Trophoblast cell (in vitro differentiated cells and primary cell): ENCODE measurements around the gene RBM19.

Source experiments
- DNase-seq, 2 donors: peaks; one replicate each; pipeline ENCODE4 v3.0.0-alpha.2; 2016
- H2AFZ ChIP-seq: 2 replicates; pipeline ENCODE4 v1.6.1; 2013; ENCODE audit warnings: low read length, moderate library complexity, mild to moderate bottlenecking; ENCODE audit not compliant: insufficient read depth, poor library complexity
- H2AK5ac ChIP-seq: 2 replicates; pipeline ENCODE4 v1.6.1; 2013; ENCODE audit warnings: mild to moderate bottlenecking, low read length
- H2BK120ac ChIP-seq: 2 replicates; pipeline ENCODE4 v1.6.1; 2013; ENCODE audit warnings: low read length, mild to moderate bottlenecking, moderate library complexity; ENCODE audit not compliant: insufficient read depth, poor library complexity
- H2BK12ac ChIP-seq: 2 replicates; pipeline ENCODE4 v1.6.1; 2013; ENCODE audit warnings: mild to moderate bottlenecking, low read length, moderate library complexity
- H2BK5ac ChIP-seq: 2 replicates; pipeline ENCODE4 v1.6.1; 2013; ENCODE audit warnings: low read length, low read depth, moderate library complexity, mild to moderate bottlenecking; ENCODE audit not compliant: poor library complexity
- H3K14ac ChIP-seq: 2 replicates; pipeline ENCODE4 v1.6.1; 2013; ENCODE audit warnings: mild to moderate bottlenecking, low read length
- H3K18ac ChIP-seq: 2 replicates; pipeline ENCODE4 v1.6.1; 2013; ENCODE audit warnings: mild to moderate bottlenecking, low read length
- H3K23ac ChIP-seq: 2 replicates; pipeline ENCODE4 v1.6.1; 2013; ENCODE audit warnings: low read length
- H3K27ac ChIP-seq: 2 replicates; pipeline ENCODE4 v1.5.1; 2013; ENCODE audit warnings: low read depth, mild to moderate bottlenecking, inconsistent platforms, low read length, moderate library complexity
- H3K27me3 ChIP-seq: 2 replicates; pipeline ENCODE4 v1.6.1; 2013; ENCODE audit warnings: inconsistent platforms, mild to moderate bottlenecking, low read length, moderate library complexity; ENCODE audit not compliant: insufficient read depth
- H3K36me3 ChIP-seq, 2 experiments: 1 replicate in 1 of 2; 2 replicates in 1 of 2; pipeline ENCODE4 v1.6.1; 2013; ENCODE audit warnings: low read length in 2 of 2, mild to moderate bottlenecking in 2 of 2, moderate library complexity in 1 of 2; ENCODE audit not compliant: insufficient read depth in 2 of 2, control insufficient read depth in 1 of 2
- H3K4ac ChIP-seq: 2 replicates; pipeline ENCODE4 v1.6.1; 2013; ENCODE audit warnings: low read depth, mild to moderate bottlenecking, low read length, moderate library complexity
- H3K4me1 ChIP-seq, 2 experiments: 1 replicate in 1 of 2; 2 replicates in 1 of 2; pipeline ENCODE4 v1.6.1; 2013; ENCODE audit warnings: low read length in 2 of 2, mild to moderate bottlenecking in 2 of 2, moderate library complexity in 1 of 2; ENCODE audit not compliant: insufficient read depth in 2 of 2, control insufficient read depth in 1 of 2
- H3K4me2 ChIP-seq: 2 replicates; pipeline ENCODE4 v1.6.1; 2013; ENCODE audit warnings: inconsistent platforms, mild to moderate bottlenecking, low read length, moderate library complexity
- H3K4me3 ChIP-seq: 2 replicates; pipeline ENCODE4 v1.5.1; 2013; ENCODE audit warnings: mild to moderate bottlenecking, low read depth, low read length, inconsistent platforms
- H3K79me1 ChIP-seq: one replicate; pipeline ENCODE4 v1.6.1; 2013; ENCODE audit warnings: low read length
- H3K79me2 ChIP-seq: 2 replicates; pipeline ENCODE4 v1.6.1; 2013; ENCODE audit warnings: low read length, mild to moderate bottlenecking; ENCODE audit not compliant: control insufficient read depth, insufficient read depth, poor library complexity
- H3K9ac ChIP-seq: 2 replicates; pipeline ENCODE4 v1.6.1; 2013; ENCODE audit warnings: mild to moderate bottlenecking, low read length
- H3K9me3 ChIP-seq: 2 replicates; pipeline ENCODE4 v1.6.1; 2013; ENCODE audit warnings: low read depth, mild to moderate bottlenecking, control low read depth, inconsistent platforms, low read length; ENCODE audit not compliant: insufficient read depth
- H4K12ac ChIP-seq: 2 replicates; pipeline ENCODE4 v1.6.1; 2013; ENCODE audit warnings: low read depth, mild to moderate bottlenecking, low read length, moderate library complexity
- H4K8ac ChIP-seq: 2 replicates; pipeline ENCODE4 v1.6.1; 2013; ENCODE audit warnings: low read depth, mild to moderate bottlenecking, low read length, moderate library complexity
- H4K91ac ChIP-seq: one replicate; pipeline ENCODE4 v1.6.1; 2013; ENCODE audit warnings: low read depth, mild to moderate bottlenecking, low read length, moderate library complexity
- WGBS: extraction: QIAGEN DNeasy Blood & Tissue Kit; methylation state at CpG from one replicate; pipeline ENCODE4 v1.1.7; 2013; ENCODE audit warnings: missing lambda C conversion rate; ENCODE audit not compliant: insufficient read length, insufficient coverage; ENCODE audit errors: extremely low coverage; 5-methylcytosine and 5-hydroxymethylcytosine counted together

The RBM19 gene

DNA sequence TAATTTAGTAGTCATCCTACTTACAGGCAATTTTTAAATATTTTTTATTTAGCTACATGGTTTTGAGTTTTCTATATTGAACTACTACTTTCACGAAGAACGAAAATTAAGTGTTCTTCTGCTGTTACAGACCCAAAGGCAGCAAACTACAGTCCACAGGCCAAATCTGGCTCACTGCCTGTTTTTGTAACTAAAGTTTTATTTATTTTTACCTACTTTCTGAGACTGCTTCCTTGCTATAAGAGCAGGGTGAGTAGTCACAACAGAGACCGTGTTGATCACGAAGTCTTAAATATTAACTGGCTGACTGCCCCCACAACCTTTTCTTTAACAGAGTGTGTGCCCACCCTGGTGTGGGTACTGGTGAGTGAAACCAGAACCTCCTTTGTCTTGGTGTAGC is 11.6 kb downstream of the RBM19 start:
- no peak overlapping the region for H3K4me3 ChIP-seq
- no CpG with 5 or more reads among the region's 4 CpGs for WGBS
- no peak overlapping the region for H4K91ac ChIP-seq
- H3K27me3 ChIP-seq, result no peaks in the 10 kb centered on the region
- no peaks in the 10 kb centered on the region for H3K4me1 ChIP-seq
- no peak overlapping the region for H4K8ac ChIP-seq
- H3K79me1 ChIP-seq, result no peaks in the 10 kb centered on the region
- no peak overlapping the region for H3K27ac ChIP-seq
- H3K79me2 ChIP-seq, result no peaks in the 10 kb centered on the region
- H3K4me2 ChIP-seq, result no peak overlapping the region
- H3K9me3 ChIP-seq, result no peaks in the 10 kb centered on the region
- H3K14ac ChIP-seq, result no peak overlapping the region
- no peak overlapping the region for H3K23ac ChIP-seq
- no peak overlapping the region for H2BK5ac ChIP-seq
- H3K18ac ChIP-seq, result no peak overlapping the region
- no peak for DNase-seq
- H2BK12ac ChIP-seq, result no peak overlapping the region
- no peak overlapping the region for H4K12ac ChIP-seq
- H3K9ac ChIP-seq, result no peak overlapping the region
- H2AK5ac ChIP-seq, result no peak overlapping the region
- H3K36me3 ChIP-seq, result peaks cover 34 to 58% of the 10 kb centered on the region in 2 experiments
- no peak overlapping the region for H3K4ac ChIP-seq
- H2AFZ ChIP-seq, result no peak overlapping the region
- no peak overlapping the region for H2BK120ac ChIP-seq

DNA sequence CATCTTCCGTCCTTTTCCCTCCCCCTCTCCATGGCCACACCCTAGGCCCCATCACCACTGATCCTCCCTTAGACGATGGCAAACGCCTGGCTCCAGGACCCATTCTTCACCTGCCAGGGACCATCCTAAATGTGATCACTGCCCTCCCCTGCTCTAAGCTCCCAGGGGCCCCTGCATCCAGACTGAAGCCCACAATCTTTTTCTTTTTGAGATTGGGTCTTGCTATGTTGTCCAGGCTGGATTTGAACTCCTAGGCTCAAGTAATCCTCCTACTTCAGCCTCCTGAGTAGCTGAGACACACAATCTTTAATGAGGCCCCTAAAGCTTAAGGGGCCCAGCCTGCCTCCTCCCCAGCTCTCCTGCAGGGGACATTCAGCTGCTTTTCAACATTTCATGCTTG is 15.3 kb downstream of the RBM19 start:
- H4K8ac ChIP-seq, result no peak overlapping the region
- H3K36me3 ChIP-seq, result peaks cover 39 to 64% of the 10 kb centered on the region in 2 experiments
- no peaks in the 10 kb centered on the region for H3K79me1 ChIP-seq
- H4K12ac ChIP-seq, result no peak overlapping the region
- H4K91ac ChIP-seq, result no peak overlapping the region
- no peak overlapping the region for H3K4me2 ChIP-seq
- H2BK12ac ChIP-seq, result no peak overlapping the region
- H3K4me3 ChIP-seq, result no peak overlapping the region
- no peak overlapping the region for H3K27ac ChIP-seq
- no peak overlapping the region for H2BK120ac ChIP-seq
- no peaks in the 10 kb centered on the region for H3K27me3 ChIP-seq
- H3K23ac ChIP-seq, result no peak overlapping the region
- H3K18ac ChIP-seq, result no peak overlapping the region
- DNase-seq, result no peak
- H2AFZ ChIP-seq, result no peak overlapping the region
- no peak overlapping the region for H3K9ac ChIP-seq
- no peak overlapping the region for H3K14ac ChIP-seq
- no peaks in the 10 kb centered on the region for H3K79me2 ChIP-seq
- no peak overlapping the region for H2BK5ac ChIP-seq
- WGBS, result 100% methylated on average over 1 of the region's 3 CpGs
- no peaks in the 10 kb centered on the region for H3K4me1 ChIP-seq
- H2AK5ac ChIP-seq, result no peak overlapping the region
- H3K9me3 ChIP-seq, result no peaks in the 10 kb centered on the region
- H3K4ac ChIP-seq, result no peak overlapping the region

DNA sequence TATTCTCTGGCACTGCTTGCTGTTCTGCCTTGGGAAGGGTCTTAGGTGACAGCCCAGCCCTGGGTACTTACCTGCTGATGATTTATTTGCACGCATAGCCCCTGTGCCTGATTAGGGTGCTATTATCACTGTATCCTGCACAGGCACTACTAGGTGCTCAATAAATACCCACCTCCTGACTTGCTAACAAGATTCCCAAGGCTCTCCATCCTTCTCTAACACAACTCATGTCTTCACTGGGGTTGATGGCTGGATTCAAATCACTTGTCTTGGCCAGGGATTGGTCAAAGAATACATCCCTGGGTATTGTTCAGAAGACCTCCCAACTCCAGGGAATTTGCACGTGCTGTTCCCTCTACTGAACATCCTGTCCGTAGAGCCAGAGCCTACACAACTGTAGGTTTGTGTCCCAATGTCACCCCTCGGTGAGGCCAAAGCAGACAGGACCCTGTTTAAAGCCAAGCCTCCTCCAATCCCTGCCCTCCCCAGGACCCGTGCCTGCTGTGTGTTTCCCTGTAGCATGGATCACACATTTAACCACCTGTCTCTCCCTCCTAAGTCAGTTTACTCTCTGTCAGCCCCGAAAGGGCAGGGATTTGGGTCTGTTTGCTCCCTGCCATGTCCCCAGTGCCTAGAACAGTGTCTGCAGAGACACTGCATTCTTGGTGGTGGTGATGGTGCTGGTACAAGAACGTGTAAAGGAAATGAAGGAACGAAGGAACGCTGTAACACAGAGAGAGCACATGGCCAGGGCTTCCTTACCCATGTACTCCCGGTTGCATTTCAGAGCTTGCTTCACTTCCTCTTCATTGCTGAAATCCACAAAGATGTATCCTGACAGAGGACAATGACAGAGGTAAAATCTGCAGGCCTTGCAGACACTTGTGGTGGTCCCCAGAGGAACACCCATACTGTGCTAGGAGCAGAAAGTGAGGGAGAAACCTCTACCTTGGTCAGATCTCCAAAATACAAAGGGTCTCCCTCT is 16.5 kb downstream of the RBM19 start:
- Histone ChIP-seq H3K18ac (no peak overlapping the region), H3K14ac (no peak overlapping the region), H3K9me3 (peaks cover 2% of the 10 kb centered on the region), H3K27ac (no peak overlapping the region), H4K8ac (no peak overlapping the region), H3K4ac (no peak overlapping the region), H3K9ac (peak overlapping the region; percentile 20), H3K36me3 (peaks cover 35 to 61% of the 10 kb centered on the region in 2 experiments), H3K79me1 (no peaks in the 10 kb centered on the region), H3K27me3 (no peaks in the 10 kb centered on the region), H3K4me2 (no peak overlapping the region), H4K91ac (no peak overlapping the region), H3K4me1 (no peaks in the 10 kb centered on the region), H2AFZ (no peak overlapping the region), H4K12ac (no peak overlapping the region), H2BK5ac (no peak overlapping the region), H3K23ac (no peak overlapping the region), H2BK12ac (no peak overlapping the region), H3K79me2 (no peaks in the 10 kb centered on the region), H2BK120ac (no peak overlapping the region), H3K4me3 (peak overlapping the region; percentile 11), H2AK5ac (no peak overlapping the region)
- no CpG with 5 or more reads among the region's 10 CpGs for WGBS
- DNase-seq, result no peak

DNA sequence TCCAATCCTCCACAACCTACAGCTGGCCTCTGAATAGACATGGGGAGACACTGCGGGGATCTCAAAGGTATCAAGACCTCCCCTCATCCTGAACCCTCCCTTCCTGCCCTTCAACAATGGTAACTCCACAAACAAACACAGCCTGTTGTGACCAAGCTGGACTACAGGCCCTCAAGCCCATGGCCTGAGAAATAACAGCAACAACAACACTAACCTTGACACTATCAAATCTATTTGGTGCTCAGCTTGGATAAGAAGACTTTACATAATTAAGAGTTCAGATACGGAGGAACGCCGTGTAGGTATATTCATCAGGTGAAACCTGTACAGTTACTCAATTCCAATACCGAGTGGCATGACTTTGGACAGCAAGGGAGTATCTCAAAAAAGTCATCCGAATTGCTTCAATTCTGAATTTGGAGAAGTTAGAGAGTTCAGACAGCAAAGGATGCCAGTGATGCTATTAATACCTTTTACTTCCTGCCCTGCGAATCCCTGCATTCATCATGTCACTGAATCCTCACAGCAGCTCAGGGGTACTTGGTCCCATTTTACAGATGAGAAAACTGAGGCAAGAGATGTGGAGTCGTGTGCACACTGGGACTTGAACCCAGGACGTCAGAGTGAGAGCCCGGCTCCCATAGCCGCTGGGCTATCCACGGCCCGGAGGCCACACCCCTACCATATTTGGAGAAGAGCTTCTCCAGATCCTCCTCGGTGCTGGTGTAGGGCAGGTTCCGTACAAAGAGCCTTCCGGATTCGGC is 17.8 kb downstream of the RBM19 start:
- Histone ChIP-seq H3K9ac (no peak overlapping the region), H3K14ac (no peak overlapping the region), H4K12ac (no peak overlapping the region), H2BK5ac (no peak overlapping the region), H2BK12ac (no peak overlapping the region), H3K4ac (no peak overlapping the region), H3K79me2 (no peaks in the 10 kb centered on the region), H3K27me3 (no peaks in the 10 kb centered on the region), H3K36me3 (peaks cover 35 to 59% of the 10 kb centered on the region in 2 experiments), H4K8ac (no peak overlapping the region), H3K9me3 (peaks cover 2% of the 10 kb centered on the region), H3K4me1 (no peaks in the 10 kb centered on the region), H2AFZ (no peak overlapping the region), H2AK5ac (no peak overlapping the region), H3K4me3 (no peak overlapping the region), H3K4me2 (no peak overlapping the region), H3K23ac (no peak overlapping the region), H3K27ac (no peak overlapping the region), H3K18ac (no peak overlapping the region), H2BK120ac (no peak overlapping the region), H4K91ac (no peak overlapping the region), H3K79me1 (no peaks in the 10 kb centered on the region)
- WGBS, result no CpG with 5 or more reads among the region's 17 CpGs
- DNase-seq, result no peak
